ENCODE data around the gene PIEZO1.
A peak's percentile ranks its signal among the peaks of the same experiment; 100 is the strongest.

The PIEZO1 gene

DNA sequence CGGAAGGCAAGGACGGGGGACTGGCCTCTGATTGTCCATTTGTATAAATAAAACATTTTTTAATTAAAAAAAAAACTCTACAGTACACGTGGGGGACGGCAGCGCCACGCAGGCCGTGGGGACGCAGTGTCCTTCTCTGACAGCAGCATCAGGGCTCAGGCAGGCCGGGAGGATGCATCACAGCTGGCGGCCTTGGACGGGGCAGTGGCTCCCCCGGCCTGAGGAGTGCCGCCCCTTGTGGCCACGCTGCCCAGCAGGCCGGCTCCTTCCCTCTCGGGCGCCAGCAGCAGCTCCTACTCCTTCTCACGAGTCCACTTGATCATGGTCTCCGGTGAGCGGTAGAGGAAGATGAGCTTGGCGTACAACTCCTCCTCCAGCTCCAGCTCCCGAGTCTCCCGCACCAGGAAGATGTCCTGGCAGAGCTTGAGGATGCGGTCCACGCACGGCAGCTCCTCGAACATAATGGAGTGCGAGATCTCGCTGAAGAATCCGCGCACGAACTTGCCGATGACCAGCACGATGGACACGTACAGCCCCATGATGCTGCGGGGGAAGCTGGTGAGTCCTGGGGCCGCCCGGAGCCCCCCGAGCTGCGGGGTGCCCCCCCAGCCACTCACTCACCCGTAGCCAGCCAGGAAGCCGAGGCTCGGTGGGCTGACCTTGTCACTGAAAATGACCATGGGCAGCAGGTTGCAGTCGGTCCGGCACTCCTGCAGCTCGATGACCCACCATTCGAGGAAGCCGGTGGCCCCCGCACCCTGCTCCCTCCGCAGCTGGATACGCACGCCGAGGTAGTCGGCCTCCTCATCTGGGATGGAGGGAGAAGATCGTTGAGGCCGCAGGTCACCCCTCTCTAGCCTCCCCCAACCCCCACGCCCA lies 69.5 kb downstream of the PIEZO1 start:
- DNase-seq: no peak

DNA sequence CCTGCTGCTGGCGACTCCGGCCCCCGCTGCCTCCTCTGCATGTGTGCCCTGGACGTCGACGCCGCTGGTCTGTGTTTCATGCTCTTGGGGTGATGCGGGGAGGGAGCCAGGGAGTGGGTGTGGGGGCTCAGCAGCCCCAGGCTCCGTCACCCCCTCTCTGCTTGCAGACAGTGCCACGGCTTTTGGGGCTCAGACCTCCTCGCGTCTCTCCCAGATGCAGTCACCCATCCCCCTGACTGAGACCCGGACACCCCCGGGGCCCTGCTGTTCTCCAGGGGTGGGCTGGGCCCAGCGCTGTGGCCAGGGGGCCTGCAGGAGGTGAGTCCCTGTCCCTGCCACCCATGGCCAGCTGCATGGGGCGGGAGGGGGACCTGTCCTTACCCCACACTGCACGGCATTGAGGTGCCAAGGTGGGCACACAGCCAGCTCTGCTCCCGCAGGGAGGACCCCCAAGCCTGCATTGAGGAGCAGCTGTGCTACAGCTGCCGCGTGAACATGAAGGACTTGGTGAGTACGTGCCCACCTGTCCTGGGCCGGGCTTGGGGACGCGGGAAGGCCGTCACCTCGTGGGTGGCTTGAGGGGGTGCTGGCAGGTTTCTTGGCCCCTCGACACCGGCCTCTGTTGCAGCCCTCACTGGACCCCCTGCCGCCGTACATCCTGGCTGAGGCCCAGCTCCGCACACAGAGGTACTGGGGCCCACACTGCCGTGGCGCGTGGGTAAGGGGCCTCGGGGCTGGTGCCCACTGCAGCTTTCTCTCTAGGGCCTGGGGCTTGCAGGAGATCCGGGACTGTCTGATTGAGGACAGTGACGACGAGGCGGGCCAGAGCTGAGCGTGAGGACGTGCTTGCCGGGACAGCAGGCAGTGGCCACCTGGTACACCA lies 70.4 kb downstream of the PIEZO1 start:
- DNase-seq: no peak

DNA sequence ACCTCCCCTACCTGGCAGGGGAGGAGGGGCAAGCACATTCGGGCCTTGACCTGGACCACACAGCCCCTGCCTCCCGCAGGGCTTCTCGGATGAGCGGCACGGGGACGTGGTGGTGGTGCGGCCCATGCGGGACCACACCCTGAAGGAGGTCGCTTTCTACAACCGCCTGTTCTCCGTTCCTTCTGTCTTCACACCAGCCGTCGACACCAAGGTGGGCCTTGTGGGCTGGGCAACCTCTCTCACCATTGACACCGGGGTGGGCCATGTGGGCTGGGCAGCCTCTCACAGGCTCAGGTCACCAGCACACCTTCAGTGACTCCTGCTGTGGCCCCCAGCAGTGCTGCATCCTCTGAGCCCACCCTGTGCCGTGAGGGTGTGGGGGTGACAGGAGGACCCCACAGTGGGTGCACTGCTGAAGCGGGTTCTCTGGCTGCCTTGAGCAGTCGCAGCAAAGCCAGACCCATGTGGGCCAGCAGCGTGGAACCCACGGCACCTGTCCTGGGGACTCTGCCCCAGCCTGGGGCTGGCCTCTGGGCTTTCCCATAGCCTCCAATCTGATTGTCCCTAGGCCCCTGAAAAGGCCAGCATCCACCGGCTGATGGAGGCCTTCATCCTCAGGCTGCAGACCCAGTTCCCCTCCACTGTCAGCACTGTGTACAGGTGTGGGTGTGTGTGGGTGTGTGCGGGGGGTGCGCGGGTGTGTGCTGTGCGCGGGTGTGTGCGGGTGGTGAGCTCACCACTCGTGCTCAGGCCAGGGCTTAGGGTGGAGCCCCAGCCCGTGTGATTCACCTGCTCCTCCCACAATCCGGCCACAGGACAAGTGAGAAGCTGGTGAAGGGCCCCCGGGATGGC lies 71.2 kb downstream of the PIEZO1 start:
- DNase-seq: no peak

DNA sequence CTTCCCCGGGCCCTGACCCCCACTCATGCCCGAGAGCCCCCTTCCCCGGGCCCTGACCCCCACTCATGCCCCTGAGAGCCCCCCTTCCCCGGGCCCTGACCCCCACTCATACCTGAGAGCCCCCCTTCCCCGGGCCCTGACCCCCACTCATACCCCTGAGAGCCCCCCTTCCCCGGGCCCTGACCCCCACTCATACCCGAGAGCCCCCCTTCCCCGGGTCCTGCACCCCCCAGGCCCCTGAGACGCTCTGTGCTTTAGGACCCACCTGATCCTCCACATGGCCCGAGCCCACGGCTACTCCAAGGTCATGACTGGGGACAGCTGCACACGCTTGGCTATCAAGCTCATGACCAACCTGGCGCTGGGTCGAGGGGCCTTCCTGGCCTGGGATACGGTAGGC lies 72.0 kb downstream of the PIEZO1 start:
- no peak for DNase-seq

DNA sequence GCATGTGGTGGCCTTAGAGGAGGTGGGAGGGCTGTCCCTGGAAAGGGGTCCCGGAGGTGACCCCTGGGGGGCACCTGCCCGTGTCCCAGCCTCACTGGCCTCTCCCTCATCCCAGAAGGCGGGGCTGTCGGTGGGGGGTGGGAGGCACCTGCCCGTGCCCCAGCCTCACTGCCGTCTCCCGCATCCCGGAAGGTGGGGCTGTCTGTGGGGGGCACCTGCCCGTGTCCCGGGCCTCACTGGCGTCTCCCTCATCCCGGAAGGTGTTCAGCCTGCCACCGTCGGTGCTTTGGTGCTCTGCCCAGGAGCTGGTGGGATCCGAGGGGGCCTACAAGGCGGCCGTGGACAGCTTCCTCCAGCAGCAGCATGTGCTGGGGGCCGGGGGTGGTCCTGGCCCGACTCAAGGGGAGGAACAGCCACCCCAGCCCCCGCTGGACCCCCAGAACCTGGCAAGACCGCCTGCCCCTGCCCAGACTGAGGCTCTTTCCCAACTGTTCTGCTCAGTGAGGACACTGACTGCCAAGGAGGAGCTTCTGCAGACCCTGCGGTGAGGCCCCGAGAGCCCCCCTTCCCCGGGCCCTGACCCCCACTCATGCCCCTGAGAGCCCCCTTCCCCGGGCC lies 72.5 kb downstream of the PIEZO1 start:
- no peak for DNase-seq

DNA sequence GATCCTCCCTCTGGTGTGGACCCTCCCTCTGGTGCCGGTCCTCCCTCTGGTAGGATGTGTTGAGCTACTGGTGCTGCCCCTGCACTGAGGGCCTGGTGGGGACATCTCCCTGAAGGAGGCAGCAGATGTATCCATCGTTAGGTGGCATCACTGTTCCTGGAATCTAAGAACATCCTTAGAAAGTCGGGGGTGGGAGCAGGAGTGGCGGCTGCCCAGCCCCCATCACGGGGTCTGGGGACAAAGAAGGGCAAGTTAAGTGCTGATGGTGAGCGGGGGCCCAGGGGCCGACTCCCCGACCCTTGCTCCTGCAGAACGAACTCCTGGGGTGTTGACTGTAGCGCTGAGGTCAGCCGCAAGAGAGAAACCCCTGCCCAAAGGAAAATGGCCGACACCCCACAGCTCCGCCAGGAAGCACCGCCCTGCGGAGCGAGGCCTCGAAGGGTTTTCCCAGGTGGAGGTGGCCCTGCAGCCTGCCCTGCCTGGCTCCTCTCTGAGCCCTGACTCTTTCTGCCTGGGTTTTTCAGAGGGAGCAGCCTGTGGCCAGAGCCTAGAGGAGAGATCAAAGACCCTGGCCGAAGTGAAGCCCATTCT lies 73.2 kb downstream of the PIEZO1 start:
- no peak for DNase-seq

DNA sequence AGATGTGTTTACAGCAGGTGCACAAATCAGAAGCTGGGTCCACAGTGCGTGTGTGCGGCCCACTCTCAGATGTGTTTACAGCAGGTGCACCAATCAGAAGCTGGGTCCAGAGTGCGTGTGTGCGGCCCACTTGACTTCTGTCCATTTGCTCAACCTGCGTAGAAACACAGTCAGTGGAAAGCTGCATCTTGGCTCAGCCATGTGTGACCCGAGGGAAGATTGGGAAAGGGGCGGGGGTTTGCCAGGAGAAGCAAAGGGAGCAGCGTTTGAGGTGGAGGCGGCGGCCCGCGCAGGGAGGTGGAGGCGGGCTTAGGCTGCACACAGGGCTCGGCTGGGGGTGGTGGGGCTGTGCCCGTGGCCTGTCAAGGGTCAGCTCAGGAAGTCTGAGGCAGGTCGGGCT lies 74.5 kb downstream of the PIEZO1 start:
- DNase-seq: no peak

DNA sequence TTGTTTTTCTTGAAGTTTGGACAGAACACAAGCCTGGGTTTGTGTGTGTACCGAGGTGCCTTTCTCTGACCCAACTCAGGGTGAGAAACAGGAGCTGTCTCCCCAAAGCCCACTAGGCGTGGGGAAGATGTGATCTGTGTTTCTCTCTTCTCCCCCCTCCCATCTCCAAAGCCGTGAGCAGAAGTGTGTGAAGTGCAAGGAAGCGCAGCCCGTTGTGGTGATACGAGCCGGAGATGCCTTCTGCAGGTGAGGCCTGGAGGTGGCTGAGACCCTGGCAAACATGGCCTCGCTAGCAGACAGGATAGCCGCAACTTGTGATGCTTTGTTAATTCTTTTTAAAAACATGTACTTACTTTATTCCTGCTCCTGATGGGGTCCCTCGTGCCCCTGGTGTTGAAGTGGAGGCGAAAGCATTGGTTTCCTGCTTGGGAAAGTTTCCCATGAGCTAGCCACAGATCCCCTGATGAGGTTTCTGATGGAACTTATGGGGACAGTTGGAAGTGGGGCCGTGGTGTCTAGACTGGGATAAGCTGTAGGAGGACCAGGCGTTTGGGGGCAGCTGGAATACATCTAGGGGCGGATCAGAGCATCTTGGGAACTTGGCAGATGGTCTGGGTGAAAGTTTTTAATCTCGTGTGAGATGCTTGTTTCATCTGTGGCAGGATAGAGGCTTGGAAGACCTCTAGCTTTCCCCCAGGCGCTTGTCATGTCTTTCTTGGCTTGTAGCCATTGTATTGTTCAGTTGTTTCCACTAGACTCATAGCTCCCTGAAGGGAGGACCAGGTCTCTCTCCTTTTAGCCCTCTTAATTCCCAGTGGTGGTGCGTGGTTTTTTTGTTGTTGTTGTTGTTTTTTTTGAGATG lies 77.8 kb downstream of the PIEZO1 start:
- DNase-seq: no peak

DNA sequence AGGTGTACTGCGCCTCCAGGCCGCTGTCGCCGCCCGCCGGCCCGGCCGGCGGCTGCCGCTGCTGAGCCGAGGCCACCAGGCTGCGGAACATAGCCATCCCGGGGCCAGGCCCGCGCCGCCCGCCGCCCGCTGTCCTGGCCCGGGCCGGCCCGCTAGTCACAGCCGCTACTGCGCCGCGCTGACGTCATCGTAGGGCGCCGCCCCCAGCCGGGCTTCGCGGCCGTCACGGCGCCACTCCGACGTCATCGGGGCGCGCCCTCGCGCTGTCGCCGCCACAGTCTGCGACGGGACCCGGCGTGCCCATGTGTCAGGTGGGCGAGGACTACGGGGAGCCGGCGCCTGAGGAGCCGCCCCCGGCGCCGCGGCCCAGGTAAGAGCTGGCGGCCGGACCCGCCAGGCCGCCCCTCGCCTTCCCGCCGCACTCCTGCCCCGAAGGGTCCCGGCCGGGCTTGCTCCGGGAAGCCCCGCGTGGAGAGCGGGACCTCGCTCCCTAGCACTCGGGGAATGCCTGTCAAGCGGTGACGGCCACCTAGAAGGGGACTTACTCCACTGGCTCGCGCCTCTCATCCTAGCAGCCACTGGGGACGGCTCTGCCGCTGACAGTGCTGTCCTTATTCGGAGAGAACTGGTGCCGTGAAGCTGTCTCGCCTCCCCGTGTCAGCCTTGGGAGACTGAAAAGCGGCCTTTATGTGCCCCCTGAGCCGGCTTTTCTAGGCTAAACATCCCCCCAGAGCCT lies 78.6 kb downstream of the PIEZO1 start, which contains the start of the genes CTU2 and RNF166:
CTU2 (plus strand) TSS at position 275 of the 736 bp plus-strand sequence; CDS start at position 303, 28 bp downstream.
RNF166 (minus strand) TSS at position 180 of the 736 bp plus-strand sequence; CDS start at position 97, 83 bp downstream.
- peak in 1 of 2 experiments; percentile 86 for DNase-seq

DNA sequence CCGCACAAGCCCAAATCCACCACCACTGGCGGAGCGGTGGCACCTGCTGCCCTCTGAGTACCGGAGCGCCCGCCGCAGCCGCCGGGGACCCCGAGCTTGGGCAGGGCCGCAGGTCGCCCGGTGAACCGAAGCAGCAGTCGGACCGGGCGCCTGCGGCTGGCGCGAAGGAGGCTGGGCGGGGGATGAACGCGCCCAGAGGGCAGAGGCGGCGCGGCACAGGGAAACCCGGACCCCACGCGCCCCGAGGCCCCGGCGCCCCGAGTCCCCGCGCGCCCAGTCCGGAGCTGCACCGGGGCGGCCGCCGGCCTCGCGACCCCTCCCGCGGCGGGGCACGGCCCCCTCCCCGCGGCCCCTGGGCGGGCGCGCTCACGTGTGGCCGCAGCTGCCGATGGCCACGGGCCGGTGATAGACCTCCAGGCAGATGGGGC lies 79.2 kb downstream of the PIEZO1 start:
- peak in 1 of 2 experiments; percentile 4 for DNase-seq

DNA sequence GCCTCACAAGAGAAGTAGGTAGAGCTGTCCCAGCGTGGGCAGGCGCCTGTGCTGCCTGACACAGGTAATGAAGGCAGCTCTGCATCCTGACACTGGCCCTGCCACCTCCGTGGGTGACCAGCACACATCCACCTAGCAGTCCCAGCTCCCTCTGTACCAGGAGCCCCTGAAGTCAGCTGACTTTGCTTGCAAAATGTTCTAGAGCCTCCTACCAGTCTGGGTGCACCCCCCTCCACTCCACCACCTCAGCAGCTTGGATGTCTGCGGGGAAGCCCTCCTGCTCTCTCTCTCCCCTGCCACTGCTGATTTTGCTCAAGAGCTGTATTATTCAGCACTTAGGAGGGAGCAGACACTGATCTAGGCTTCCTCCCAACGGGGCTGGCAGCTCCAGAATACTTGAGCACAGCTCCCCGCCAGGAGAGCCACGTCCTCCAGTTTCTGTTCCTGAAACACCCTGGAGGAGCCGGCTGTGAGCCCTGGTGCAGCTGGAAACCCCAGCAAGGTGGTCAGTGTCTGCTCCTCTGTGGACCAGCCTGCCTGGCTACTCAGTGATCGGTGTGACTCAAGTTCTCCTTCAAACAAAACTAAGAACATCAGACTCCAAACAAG lies 79.8 kb downstream of the PIEZO1 start:
- DNase-seq: no peak

DNA sequence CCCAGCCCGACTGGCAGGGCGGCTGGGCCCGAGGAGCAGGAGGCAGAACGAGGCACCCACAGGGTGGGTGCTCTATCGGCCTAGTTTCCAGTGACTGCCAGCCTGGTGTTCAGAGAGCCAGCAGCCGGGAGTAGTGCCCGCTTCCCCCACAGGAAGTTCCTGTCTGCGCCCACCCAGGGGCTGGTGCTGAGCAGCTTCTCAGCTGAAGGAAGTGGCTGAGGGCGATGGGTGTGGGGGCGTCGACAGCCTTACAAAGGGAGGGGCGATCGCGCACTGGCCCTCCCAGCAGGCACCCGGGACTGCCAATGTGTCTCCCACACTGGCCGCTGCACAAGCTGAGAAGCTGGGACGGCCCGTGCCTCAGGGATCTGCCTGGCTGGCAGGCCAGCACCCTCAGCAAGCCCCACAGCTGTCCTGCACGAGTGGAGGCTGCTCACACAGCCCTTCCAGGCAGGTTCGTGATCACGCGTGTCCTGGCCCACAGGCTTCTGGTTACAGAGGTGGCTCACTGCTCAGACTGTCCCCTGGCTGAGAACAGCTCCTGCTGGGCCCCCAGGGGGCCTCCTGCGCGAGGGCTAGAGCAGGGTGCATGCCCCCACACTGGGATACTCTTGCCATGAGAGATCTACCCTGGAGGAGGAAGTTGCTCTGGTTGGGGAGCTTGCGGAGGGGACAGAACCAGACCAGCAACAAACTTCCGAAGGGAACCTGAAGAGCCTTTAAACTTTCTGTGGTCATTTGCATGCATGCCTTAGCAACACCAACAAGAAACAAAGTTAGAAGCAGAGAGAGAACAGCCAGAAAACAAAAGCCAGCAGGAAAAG lies 81.3 kb downstream of the PIEZO1 start:
- no peak for DNase-seq

DNA sequence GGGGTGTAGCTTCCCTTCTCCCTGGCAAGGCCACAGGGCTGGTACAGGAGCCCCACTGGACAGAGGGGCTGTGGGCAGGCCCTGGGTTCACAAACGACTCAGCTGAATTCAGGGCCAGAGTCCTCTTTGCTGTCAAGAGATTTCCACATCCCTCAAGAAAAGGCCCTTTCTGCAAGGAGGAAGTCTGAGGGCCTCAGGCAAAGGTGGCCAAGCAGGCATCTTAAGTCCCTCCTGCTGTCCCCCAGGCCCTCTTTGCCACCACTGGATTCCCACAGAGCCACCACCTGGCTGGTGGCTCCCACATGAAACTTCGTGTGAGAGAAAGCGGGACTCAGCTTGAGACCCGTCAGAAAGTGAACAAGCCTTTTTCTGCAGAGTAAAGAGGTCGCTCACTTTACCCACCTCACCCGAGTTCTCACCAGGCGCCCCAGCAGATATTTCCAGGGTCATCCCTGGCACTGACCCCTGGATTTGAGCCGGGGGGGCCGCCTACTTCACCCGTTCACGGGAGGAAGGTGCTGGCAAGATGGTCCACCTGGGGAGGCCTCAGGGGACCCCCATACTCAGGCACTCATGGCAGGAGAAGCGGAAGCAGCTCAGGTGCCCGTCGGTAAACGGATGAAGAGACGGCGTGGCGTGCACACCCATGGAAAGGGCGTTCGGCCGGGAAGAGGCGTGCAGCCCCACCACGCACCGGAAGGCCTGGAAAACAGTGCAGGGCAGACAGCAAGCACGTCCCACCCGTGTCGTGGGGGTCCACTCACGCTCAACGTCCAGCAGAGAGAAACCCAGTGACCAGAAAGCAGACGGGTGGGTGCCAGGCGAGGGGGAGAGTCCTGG lies 82.4 kb downstream of the PIEZO1 start:
- DNase-seq: no peak

DNA sequence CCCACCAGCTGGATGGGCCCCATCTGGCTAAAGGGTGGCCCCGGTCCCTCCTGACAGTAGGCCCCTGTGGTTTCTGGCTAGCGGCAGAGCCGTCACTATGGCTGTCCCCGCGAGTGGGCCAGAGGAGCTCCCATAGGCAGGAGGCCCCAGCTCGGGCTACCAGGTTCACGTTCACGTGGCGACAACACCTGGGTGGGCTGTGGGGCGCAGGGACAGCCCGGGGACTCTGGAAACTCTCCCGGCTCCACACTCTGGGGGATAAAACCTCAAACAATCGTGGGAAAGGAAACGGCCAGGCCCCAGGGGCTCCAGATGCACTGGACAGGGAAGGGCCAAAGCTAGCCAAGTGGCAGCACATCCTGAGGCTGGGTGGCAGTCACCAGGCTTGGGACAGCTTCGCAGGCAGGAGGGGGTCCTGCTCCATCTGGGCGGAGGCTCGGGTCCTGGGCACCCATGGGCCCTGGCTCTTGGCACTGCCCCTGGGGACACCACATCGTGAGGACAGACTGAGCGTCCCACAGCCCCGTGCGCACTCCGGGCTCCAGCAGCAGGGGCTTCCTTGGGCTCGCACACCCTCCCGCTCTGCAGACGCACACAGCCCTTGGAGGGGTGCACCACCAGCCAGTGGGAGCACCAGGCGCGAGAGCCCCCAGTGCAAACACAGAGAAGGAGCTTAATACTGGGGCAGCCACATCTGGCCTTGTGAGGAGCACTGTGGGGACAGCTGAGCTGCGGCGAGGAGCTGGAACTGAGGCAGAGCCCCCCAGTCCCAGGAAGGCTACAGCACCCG lies 83.2 kb downstream of the PIEZO1 start:
- no peak for DNase-seq

DNA sequence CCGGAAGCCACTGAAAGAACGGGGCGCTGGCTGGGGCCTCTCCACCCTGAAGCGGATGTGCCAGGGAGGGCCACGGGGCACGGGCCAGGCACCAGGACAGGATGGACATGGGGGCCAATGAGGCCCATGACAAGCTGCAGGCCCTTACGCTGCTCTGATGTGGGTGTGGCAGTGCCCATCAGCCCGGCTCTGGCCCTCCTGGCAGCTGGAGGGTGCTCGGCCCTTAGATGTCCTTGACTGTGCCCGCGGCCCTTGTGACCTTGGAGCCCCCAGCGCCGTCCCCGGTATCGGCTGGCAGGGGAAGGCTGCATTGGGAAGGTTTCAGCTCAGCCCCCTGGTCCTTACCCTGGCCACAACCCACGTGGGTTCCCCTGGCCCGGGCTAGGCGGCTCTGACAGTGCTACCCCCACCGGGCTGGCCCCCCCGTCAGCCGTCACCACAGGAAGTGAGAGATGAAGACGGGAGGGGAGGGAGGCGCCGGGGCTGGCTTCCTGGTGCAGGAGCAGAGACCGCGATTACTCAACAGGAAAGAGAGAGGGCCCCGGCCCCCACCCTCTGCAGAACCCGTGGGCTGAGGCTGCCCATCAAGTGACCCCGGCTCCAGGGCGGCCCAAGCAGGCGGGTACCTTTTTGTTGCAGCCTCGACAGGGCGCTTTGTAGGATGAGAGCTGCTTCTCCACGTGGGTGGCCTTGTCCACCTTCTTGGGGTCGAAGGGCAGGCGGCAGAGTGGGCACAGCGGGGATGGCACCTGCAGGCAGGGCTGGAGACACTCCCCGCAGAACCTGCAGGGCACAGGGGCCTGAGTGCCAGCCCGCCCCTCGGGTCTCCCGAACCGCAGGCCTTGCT lies 84.2 kb downstream of the PIEZO1 start:
- DNase-seq: no peak

DNA sequence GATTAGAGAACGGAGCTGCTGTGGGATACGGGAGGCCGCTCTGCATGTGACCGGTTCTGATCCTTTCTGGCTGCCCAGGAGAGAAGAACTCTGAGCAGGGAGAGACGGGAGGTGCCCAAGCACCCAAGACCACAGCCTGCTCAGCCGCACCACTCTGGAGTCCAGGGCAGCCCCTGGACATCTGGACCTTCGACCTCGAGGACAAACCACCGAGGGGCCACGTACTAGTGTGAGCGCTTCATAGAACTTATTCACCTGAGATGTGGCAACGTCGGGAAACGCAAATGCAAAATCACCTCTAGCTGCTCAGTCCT lies 84.7 kb downstream of the PIEZO1 start:
- no peak for DNase-seq

All from NCI-H526 (cell line).